ENCODE results near the gene ETV7.

DNA sequence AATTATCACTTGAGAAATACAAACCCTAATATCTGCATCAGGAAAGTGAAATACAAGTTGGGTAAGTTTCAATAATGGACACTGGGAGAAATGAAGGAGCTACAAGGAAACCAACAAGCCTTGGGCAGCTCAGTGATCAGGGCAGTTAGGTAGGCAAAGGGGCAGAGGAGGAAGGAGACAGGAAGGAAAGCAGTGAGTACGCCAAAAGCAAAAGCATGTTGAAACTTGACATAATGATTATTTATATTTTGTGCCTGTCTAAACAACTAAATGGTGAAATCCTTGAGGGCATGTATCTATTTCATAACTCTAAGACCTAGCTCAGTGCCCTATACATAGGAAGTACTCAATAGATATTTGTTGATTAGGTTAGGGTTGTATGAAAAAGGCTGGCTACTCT lies 31.8 kb upstream of the ETV7 start:
- no peak for TF ChIP-seq CTCF (IDR thresholded peaks at IDR 0.05)
- TF ChIP-seq POLR2AphosphoS5 (IDR thresholded peaks at IDR 0.05), result no peak

Data from breast epithelium (tissue), 3 donors.